Endodermal cell (in vitro differentiated cells): ENCODE measurements around the gene CHMP4B. TPM values are rescaled to one million over a fixed set of nuclear protein-coding genes. Genes with fewer than 3 reads are reported as not detected.

Experiments
- DNase-seq: peaks from one replicate; pipeline ENCODE4 v3.0.0-alpha.2; 2017
- H3K27ac ChIP-seq: 2 replicates; pipeline ENCODE4 v1.5.1; 2013; ENCODE audit warnings: mild to moderate bottlenecking, low read depth, low read length, moderate library complexity
- H3K27me3 ChIP-seq: 2 replicates; pipeline ENCODE4 v1.6.1; 2013; ENCODE audit warnings: mild to moderate bottlenecking, low read length, moderate library complexity; ENCODE audit not compliant: insufficient read depth, control insufficient read depth, poor library complexity, severe bottlenecking
- H3K36me3 ChIP-seq: 2 replicates; pipeline ENCODE4 v1.7.0; 2013; ENCODE audit warnings: mild to moderate bottlenecking, low read length, moderate library complexity; ENCODE audit not compliant: control insufficient read depth, insufficient read depth
- H3K4me1 ChIP-seq: one replicate; pipeline ENCODE4 v1.7.0; 2013; ENCODE audit warnings: low read length; ENCODE audit not compliant: control insufficient read depth, insufficient read depth
- H3K4me3 ChIP-seq: 2 replicates; pipeline ENCODE4 v1.5.1; 2013; ENCODE audit warnings: mild to moderate bottlenecking, low read length, moderate library complexity
- H3K9ac ChIP-seq: 2 replicates; pipeline ENCODE4 v1.6.1; 2013; ENCODE audit warnings: mild to moderate bottlenecking, low read length, moderate library complexity; ENCODE audit not compliant: poor library complexity, severe bottlenecking; ENCODE audit errors: extremely low read depth
- H3K9me3 ChIP-seq: 2 replicates; pipeline ENCODE4 v1.6.1; 2013; ENCODE audit warnings: mild to moderate bottlenecking, low read length, moderate library complexity; ENCODE audit not compliant: control insufficient read depth
- H3K27ac Mint-ChIP-seq: 2 replicates; pipeline ENCODE4 v1.8.0; 2020; ENCODE audit warnings: mixed read lengths
- H3K27me3 Mint-ChIP-seq: 2 replicates; pipeline ENCODE4 v1.8.0; 2021; ENCODE audit warnings: mild to moderate bottlenecking, mixed read lengths; ENCODE audit not compliant: insufficient read depth
- H3K36me3 Mint-ChIP-seq: 2 replicates; pipeline ENCODE4 v1.8.0; 2020; ENCODE audit warnings: low read depth, mixed read lengths
- H3K4me1 Mint-ChIP-seq: 2 replicates; pipeline ENCODE4 v1.8.0; 2020; ENCODE audit warnings: mixed read lengths
- H3K4me3 Mint-ChIP-seq: 2 replicates; pipeline ENCODE4 v1.8.0; 2020; ENCODE audit warnings: mild to moderate bottlenecking, moderate library complexity, mixed read lengths
- H3K9me3 Mint-ChIP-seq: 2 replicates; pipeline ENCODE4 v1.8.0; 2020; ENCODE audit warnings: mild to moderate bottlenecking, mixed read lengths
- WGBS, 2 experiments: methylation state at CpG; one replicate each; pipeline versions ENCODE4 v1.1.5 to v1.1.7; 2013; ENCODE audit warnings: missing lambda C conversion rate in 2 of 2, mixed read lengths in 1 of 2; ENCODE audit not compliant: insufficient coverage in 1 of 2, insufficient read length in 1 of 2; 5-methylcytosine and 5-hydroxymethylcytosine counted together
- total RNA-seq, 2 donors: library from RNA; stranded (reverse); fragmentation: NEBNext Ultra II Directional in 1 of 2; extraction: Animal tissue kit (Norgen Biotek cat#: 25700) in 1 of 2; gene quantifications; 2 replicates in 1 of 2; 3 replicates in 1 of 2; pipeline ENCODE4 v1.2.1, GENCODE V29; 2021
- TF ChIP-seq, protein P1 (sequence below): fragments of 200-600 bp; sonication (generic); conservative IDR thresholded peaks from 2 replicates; pipeline ENCODE4 v1.5.0; 2021; ENCODE audit warnings: antibody characterized with exemption, mild to moderate bottlenecking

Gene CHMP4B
- total RNA-seq, 2 donors from 2014 or later = 81.5 to 116 TPM

DNA sequence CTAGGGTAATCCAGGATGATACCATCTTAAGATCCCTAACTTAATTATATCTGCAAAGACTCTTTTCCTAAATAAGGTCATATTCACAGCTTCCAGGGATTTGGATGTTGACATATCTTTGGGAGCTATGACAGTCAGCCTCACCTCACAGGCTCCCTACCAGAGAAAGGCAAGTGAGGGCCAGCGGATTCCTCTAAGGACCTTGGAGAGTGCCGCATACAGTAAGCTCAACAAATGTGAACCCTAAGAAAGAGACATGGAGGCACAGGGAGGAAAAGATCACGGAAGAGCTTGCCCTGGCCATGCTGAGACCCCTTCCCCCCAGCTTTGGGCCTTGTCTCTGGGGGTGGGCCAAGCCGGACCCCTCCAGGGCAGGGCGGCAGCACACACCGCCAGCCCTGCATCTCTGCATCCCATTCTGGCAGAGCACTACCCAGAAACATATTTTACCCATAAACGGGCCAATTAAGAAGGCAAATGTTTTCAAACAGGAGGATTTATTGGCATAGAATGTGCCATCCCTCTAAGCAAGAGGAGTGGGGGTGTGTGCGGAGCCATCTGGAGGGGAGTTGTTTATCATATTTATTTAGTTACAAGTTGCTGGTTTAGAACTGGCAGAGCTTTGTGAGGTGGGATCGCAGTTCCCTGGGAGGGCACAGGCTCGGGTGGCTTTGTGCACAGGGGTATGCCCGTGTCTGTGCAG lies 55.4 kb downstream of the CHMP4B start:
- no peak for DNase-seq
- Histone ChIP-seq H3K27me3 (no peaks in the 10 kb centered on the region), H3K9me3 (no peaks in the 10 kb centered on the region), H3K36me3 (no peaks in the 10 kb centered on the region), H3K4me3 (no peak overlapping the region), H3K9ac (no peak overlapping the region), H3K27ac (no peak overlapping the region), H3K4me1 (no peaks in the 10 kb centered on the region)
- no peak overlapping the region for H3K4me3 Mint-ChIP-seq
- H3K9me3 Mint-ChIP-seq = no peaks in the 10 kb centered on the region
- H3K4me1 Mint-ChIP-seq = no peaks in the 10 kb centered on the region
- H3K27me3 Mint-ChIP-seq = no peaks in the 10 kb centered on the region
- H3K36me3 Mint-ChIP-seq = no peaks in the 10 kb centered on the region
- TF ChIP-seq, protein P1, sequence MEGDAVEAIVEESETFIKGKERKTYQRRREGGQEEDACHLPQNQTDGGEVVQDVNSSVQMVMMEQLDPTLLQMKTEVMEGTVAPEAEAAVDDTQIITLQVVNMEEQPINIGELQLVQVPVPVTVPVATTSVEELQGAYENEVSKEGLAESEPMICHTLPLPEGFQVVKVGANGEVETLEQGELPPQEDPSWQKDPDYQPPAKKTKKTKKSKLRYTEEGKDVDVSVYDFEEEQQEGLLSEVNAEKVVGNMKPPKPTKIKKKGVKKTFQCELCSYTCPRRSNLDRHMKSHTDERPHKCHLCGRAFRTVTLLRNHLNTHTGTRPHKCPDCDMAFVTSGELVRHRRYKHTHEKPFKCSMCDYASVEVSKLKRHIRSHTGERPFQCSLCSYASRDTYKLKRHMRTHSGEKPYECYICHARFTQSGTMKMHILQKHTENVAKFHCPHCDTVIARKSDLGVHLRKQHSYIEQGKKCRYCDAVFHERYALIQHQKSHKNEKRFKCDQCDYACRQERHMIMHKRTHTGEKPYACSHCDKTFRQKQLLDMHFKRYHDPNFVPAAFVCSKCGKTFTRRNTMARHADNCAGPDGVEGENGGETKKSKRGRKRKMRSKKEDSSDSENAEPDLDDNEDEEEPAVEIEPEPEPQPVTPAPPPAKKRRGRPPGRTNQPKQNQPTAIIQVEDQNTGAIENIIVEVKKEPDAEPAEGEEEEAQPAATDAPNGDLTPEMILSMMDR = no peak
- 80 to 86% methylated on average over 5 to 11 of the region's 11 CpGs for WGBS, 2 experiments
- H3K27ac Mint-ChIP-seq = no peak overlapping the region

DNA sequence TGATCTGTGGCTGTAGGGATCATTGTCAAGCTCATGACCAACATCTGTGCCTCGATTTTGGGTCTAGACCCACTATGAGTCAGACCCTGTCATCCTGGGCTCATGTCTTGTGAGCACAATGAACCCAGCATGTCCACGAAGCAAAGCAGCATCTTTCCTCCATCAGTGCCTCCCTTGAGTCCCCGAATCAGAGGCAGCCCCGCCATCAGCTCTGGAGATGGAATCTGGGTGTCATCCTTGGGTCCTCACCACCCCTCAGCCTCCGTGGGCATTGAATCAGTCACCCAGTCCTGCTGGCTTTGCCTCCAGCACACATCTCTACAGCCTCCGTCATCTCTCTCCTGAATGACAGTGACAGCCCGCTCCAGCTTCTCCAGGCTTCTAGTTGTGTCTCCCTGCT lies 56.9 kb downstream of the CHMP4B start:
- Histone ChIP-seq H3K36me3 (no peaks in the 10 kb centered on the region), H3K9me3 (no peaks in the 10 kb centered on the region), H3K27me3 (no peaks in the 10 kb centered on the region), H3K9ac (no peak overlapping the region), H3K4me1 (no peaks in the 10 kb centered on the region), H3K27ac (no peak overlapping the region), H3K4me3 (no peak overlapping the region)
- no peak overlapping the region for H3K27ac Mint-ChIP-seq
- TF ChIP-seq, protein P1 = no peak
- H3K9me3 Mint-ChIP-seq = no peaks in the 10 kb centered on the region
- H3K4me1 Mint-ChIP-seq = peaks cover 2% of the 10 kb centered on the region
- H3K4me3 Mint-ChIP-seq = no peak overlapping the region
- H3K27me3 Mint-ChIP-seq = no peaks in the 10 kb centered on the region
- no peaks in the 10 kb centered on the region for H3K36me3 Mint-ChIP-seq
- no peak for DNase-seq
- 90 to 96% methylated on average over 6 to 7 of the region's 7 CpGs for WGBS, 2 experiments

DNA sequence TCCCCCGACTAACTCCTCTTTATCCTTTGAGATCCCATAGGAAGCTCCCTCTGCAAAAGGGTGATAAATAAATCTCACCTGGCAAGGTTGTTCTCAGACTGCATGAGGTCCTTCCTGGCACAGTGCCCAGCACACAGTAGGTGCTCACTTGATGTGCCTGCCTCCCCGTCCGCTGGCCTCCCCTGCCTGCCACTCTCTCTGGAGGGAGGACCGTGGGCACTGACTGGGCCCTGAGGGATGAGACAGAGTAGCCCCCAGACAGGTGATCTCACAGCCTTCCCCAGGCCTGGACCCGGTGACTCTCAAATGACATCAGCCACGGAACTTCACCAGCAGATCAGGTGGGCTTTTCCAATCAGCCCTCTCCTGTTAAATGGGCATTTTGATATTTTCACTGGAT lies 57.4 kb downstream of the CHMP4B start:
- Mint-ChIP-seq H3K36me3 (no peaks in the 10 kb centered on the region), H3K9me3 (no peaks in the 10 kb centered on the region), H3K4me1 (peaks cover 8% of the 10 kb centered on the region), H3K27ac (no peak overlapping the region), H3K4me3 (no peak overlapping the region), H3K27me3 (peaks cover 1% of the 10 kb centered on the region)
- Histone ChIP-seq H3K4me3 (no peak overlapping the region), H3K9ac (no peak overlapping the region), H3K36me3 (no peaks in the 10 kb centered on the region), H3K9me3 (no peaks in the 10 kb centered on the region), H3K4me1 (no peaks in the 10 kb centered on the region), H3K27ac (no peak overlapping the region), H3K27me3 (no peaks in the 10 kb centered on the region)
- DNase-seq = no peak
- TF ChIP-seq, protein P1 = no peak
- whole genome bisulfite sequencing, 2 experiments = 90 to 91% methylated on average over 6 of the region's 6 CpGs
